Right cardiac atrium (tissue), 5 donors: Measurements from ENCODE around the gene CCDC102B. TPM values are rescaled to one million over a fixed set of nuclear protein-coding genes. Genes with fewer than 3 reads are reported as not detected.

Experiments
- ATAC-seq, 2 donors: fragments of 200-7000 bp; cut with Tn5 transposase; one replicate each; pipeline versions ENCODE4 v1.8.0 to v1.9.1; 2020; ENCODE audit warnings: moderate library complexity in 2 of 2, mild to moderate bottlenecking in 1 of 2
- DNase-seq, 3 donors: peaks; one replicate each; pipeline ENCODE4 v3.0.0-alpha.2; 2020
- H3K27ac ChIP-seq: one replicate; pipeline ENCODE4 v1.5.1; 2013; ENCODE audit warnings: mild to moderate bottlenecking, low read length, control low read depth, moderate library complexity
- H3K27me3 ChIP-seq: one replicate; pipeline ENCODE4 v1.6.1; 2013; ENCODE audit not compliant: control insufficient read depth, insufficient read depth
- H3K4me1 ChIP-seq: one replicate; pipeline ENCODE4 v1.6.1; 2013; ENCODE audit warnings: low read length; ENCODE audit not compliant: control insufficient read depth, insufficient read depth
- H3K4me3 ChIP-seq: one replicate; pipeline ENCODE4 v1.5.1; 2013; ENCODE audit warnings: low read length, control low read depth
- H3K9me3 ChIP-seq: one replicate; pipeline ENCODE4 v1.6.1; 2013; ENCODE audit warnings: low read length; ENCODE audit not compliant: control insufficient read depth
- WGBS: extraction: QIAGEN DNeasy Blood & Tissue Kit; methylation state at CpG from one replicate; pipeline ENCODE4 v1.1.7; 2013; 5-methylcytosine and 5-hydroxymethylcytosine counted together
- intact Hi-C, 4 donors: fragments of 100-400 bp; cut with DNase I; formaldehyde crosslinking; loops; one replicate each; pipeline versions ENCODE4 v1.11.0 to v1.14.0; 2022 to 2023
- polyA plus RNA-seq: library from polyadenylated mRNA; stranded (reverse); fragments of 200-250 nt; gene quantifications from one replicate; pipeline ENCODE4 v1.2.3, GENCODE V29; 2013
- total RNA-seq, 4 donors: library from RNA; stranded (reverse); fragmentation: NEBNext Ultra II Directional; extraction: Animal tissue kit (Norgen Biotek cat#: 25700); gene quantifications; one replicate each; pipeline ENCODE4 v1.2.1, GENCODE V29; 2021
- donor health status: healthy with polysubstance abuse.
- donor health status: DM: no; HTN: yes; CAD: no.
- donor health status: DM: no; HTN: no; CAD: no.
- donor health status: DM: no; HTN: yes; CAD: no; lungs with severe emphysema.
- donor health status: DM: yes; HTN: yes; CAD: no.

Gene CCDC102B
- total and polyA plus RNA-seq, 5 donors: 5.8 to 10.8 (median 10.4) TPM

DNA sequence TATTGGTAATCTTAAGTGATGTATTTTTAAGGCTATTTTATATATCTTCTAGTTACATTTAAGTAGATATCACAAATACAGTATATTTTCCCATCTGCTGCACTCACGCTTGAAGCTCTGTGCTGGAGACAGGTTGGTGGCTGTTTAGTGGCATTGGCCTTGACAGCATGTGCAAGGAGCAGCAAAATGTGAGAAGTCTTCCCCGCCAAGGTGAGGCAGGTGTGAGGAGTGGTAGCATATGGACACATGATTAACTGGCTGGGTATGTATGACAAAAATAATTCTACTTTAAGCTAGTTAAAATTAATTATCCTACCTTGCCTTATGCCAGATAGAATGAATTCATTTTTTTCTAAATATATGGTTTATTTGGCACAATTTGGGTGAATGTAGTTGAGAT is 117.2 kb downstream of the CCDC102B start:
- intact Hi-C loops: no loop called here
- no peak overlapping the region for H3K27ac ChIP-seq
- ATAC-seq: no peak
- DNase-seq: no peak
- no peak overlapping the region for H3K4me3 ChIP-seq
- no peaks in the 10 kb centered on the region for H3K4me1 ChIP-seq
- no peaks in the 10 kb centered on the region for H3K27me3 ChIP-seq
- 93% methylated on average over 2 of the region's 2 CpGs for WGBS
- H3K9me3 ChIP-seq: no peaks in the 10 kb centered on the region

DNA sequence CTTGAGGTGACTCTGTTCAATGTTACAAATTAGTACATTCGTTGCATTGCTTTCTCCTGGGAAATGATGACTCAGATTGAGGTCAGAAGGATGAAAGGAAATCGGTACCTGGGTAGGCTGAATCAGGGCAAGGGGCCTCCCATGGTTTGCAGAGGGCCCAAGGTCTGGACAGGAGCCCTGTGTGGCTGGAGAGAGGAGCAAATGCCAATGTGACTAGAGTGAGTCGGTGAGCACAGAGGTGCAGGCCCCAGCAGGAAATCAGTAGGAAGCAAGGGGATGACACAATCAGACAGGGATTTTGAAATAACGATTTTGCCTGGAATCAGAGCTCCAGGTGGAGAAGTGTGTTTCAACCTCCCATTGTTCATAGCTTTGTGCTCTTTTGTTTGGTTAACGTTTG is 118.9 kb downstream of the CCDC102B start:
- no peaks in the 10 kb centered on the region for H3K9me3 ChIP-seq
- intact Hi-C loops: no loop called here
- DNase-seq (no peak), ATAC-seq (no peak)
- H3K4me1 ChIP-seq: no peaks in the 10 kb centered on the region
- H3K27me3 ChIP-seq: no peaks in the 10 kb centered on the region
- H3K4me3 ChIP-seq: no peak overlapping the region
- H3K27ac ChIP-seq: no peak overlapping the region
- 66% methylated on average over 5 of the region's 5 CpGs for WGBS

DNA sequence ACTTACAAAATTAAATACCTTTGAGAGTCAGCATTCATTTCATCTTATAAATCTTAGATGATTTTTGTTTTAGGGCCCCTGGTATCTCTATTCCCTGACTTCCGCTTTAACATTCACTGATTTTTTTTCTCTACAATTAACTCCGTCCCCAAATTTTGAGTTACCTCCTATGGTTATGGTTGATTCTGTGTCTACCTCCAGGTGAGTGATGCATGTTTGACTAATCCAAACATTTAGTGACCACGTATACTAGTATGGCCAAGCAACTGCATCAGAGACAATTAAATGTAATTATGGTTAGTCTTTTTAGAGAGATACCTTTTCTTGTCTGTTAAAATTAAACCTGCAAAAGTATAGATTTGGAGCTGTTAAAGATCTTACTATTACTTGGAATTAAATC is 120.3 kb downstream of the CCDC102B start:
- DNase-seq (no peak), ATAC-seq (no peak)
- Histone ChIP-seq H3K27ac (no peak overlapping the region), H3K27me3 (no peaks in the 10 kb centered on the region), H3K9me3 (no peaks in the 10 kb centered on the region), H3K4me3 (no peak overlapping the region), H3K4me1 (no peaks in the 10 kb centered on the region)
- WGBS: 96% methylated on average over 3 of the region's 3 CpGs
- intact Hi-C loops: no loop called here

DNA sequence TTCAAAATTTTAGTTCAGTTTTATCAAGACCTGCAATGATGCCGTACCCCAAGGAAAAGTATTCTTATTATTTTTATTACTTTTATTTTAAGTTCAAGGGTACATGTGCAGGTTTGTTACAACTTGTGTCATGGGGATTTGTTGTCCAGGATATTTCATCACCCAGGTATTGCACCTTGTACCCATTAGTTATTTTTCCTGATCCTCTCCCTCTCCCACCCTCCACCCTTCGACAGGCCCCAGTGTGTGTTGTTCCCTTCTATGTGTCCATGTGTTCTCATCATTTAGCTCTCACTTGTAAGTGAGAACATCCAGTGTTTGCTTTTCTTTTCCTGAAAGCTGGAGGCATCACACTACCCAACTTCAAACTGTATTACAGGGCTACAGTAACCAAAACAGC is 122.0 kb downstream of the CCDC102B start:
- no peak overlapping the region for H3K4me3 ChIP-seq
- H3K27me3 ChIP-seq: no peaks in the 10 kb centered on the region
- H3K4me1 ChIP-seq: no peaks in the 10 kb centered on the region
- H3K9me3 ChIP-seq: no peaks in the 10 kb centered on the region
- no peak for DNase-seq
- WGBS: 88% methylated on average over 2 of the region's 2 CpGs
- H3K27ac ChIP-seq: no peak overlapping the region
- intact Hi-C loops: no loop called here
- no peak for ATAC-seq

DNA sequence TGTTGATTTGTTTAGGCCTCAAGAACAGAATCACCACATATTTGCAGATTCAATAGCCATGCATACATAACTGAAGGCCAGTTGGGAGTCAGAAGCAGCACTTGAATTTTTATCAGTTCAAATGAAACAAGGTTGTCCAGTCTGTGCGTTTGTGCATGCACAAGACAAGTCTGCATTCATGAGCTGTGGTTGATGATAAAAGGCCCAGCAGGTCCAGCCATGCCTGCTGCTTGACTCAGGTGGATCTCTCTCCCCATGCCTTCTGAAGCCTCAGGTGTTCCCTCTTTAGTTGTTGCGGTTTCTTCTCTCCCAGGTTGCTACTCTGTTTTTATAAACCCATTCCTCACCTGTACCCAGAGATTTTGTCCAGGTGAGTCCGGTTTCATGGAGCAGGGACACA is 124.5 kb downstream of the CCDC102B start:
- intact Hi-C loops: no loop called here

DNA sequence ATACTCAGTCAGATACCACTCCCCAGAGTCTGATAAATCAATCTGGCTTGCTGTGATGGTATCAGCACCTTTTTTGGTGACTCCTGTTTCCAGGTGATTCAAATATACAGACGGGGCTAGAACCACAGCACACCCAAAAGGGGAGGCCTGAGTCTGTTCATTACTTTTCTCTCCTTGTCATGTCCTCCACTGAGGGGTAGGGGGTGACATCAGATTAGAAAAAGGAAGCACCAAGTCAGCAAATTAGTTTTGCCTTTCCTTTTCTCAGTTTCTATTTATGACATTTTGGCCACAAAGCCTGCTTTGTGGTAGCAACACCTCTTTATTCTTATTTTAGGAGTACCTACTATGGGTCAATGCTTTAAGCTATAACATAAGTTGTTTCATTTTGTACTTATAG is 127.4 kb downstream of the CCDC102B start:
- peak in 1 of 2 donors; percentile 26 for ATAC-seq

More for the DNA sequence above, 124.5 kb downstream of the CCDC102B start:
- H3K4me3 ChIP-seq: no peak overlapping the region
- H3K9me3 ChIP-seq: no peaks in the 10 kb centered on the region
- no peak for DNase-seq
- no peaks in the 10 kb centered on the region for H3K4me1 ChIP-seq
- H3K27me3 ChIP-seq: no peaks in the 10 kb centered on the region
- 74% methylated on average over 3 of the region's 3 CpGs for WGBS
- H3K27ac ChIP-seq: no peak overlapping the region
- ATAC-seq: no peak

DNA sequence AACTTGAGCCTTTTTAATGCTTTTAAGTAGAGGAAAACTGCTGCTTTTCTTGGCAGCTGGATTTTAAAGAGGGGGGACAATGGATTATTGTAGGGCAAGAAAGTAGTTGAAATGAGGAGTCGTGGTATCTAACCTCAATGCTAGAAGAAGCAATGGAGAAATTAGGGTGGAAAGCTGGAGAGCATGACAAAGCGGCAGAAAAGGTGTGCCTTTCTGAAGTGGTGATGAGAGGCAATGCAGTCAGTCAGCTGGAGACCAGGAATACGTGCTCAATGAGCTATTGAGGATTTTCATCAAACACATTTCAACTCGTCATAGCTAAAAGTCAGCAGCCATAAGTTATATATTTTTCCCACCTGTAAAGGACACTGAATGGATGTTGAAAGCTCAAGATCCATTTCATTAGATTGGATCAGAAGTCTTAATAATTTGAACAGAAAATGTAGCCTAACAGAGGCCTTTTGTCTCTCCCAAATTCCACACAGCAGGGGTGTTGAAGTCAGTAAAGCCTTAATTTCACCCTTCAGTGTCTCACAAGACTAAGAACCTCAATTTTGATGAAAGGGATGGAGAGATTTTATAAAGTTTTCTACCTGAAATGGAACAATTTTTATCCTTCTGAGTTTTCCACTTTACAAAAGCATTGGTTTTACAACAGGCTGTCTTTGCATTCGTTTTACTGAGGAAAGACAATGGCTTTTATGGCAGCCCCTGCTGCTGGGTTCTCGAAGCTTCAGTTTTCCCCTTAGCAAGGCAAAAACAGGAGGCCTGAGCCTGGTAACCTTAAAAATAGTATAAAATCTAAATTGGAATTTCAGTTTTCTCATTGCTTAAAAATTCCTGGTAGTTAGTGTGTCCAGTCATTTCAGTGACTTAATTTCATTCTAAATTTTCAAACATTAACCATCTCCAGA is 131.1 kb downstream of the CCDC102B start:
- no peak for ATAC-seq
- WGBS: 76% methylated on average over 6 of the region's 6 CpGs
- intact Hi-C loops: no loop called here
- DNase-seq: no peak
- Histone ChIP-seq H3K9me3 (no peaks in the 10 kb centered on the region), H3K4me1 (no peaks in the 10 kb centered on the region), H3K27me3 (no peaks in the 10 kb centered on the region), H3K4me3 (no peak overlapping the region), H3K27ac (no peak overlapping the region)

More for the DNA sequence above, 127.4 kb downstream of the CCDC102B start:
- 17% methylated on average over 1 of the region's 1 CpG for WGBS
- DNase-seq: no peak
- no peaks in the 10 kb centered on the region for H3K4me1 ChIP-seq
- no peak overlapping the region for H3K27ac ChIP-seq
- intact Hi-C loops: no loop called here
- H3K4me3 ChIP-seq: no peak overlapping the region
- no peaks in the 10 kb centered on the region for H3K9me3 ChIP-seq
- no peaks in the 10 kb centered on the region for H3K27me3 ChIP-seq

DNA sequence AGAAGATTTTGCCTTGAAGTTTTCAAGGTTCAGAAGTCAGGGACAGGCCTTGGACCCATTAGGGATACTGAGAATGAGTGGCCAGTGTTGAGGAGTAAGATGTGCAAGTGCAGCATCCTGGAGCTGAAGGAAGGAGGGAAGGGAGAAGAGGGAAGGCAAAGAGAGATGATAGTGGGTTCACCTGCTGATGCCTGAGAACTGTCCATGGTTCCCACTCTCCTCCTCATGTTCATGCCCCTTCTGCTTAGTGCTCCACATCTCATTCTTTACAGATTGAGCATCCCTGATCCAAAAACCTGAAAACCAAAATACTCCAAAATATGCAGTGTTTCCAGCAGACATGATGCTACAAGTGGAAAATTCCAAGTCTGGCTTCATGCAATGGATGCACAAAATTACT is 137.8 kb downstream of the CCDC102B start:
- H3K27me3 ChIP-seq: no peaks in the 10 kb centered on the region
- intact Hi-C loops: no loop called here
- ATAC-seq (no peak), DNase-seq (no peak)
- H3K27ac ChIP-seq: no peak overlapping the region
- H3K9me3 ChIP-seq: no peaks in the 10 kb centered on the region
- no peak overlapping the region for H3K4me3 ChIP-seq
- H3K4me1 ChIP-seq: no peaks in the 10 kb centered on the region

DNA sequence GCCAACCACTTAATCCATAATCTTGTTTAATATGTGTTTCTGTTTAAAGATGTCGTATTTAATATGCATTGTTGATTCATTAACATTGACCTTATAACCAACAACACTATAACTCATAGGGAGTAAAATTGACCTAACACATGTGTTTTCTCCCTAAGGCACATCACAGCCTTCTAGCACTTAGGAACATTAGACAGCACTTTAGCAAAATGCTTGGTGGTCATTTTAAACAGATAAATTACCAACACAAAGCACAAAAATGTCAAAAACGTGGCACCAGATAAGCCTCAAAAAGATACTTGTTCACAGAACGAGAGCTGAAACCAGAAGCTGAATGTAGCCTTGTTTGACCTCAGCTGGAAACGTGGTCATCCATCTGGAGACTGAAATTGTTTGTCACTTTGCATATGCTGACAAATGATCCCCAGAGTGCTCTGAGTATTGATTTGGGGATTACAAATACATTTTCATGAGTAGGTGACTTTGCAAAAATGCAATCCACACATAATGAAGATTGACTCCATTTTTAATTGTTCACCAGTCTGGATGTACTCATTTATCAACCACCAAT is 139.2 kb downstream of the CCDC102B start:
- H3K27ac ChIP-seq: no peak overlapping the region
- no peak for DNase-seq
- intact Hi-C loops: no loop called here
- H3K9me3 ChIP-seq: no peaks in the 10 kb centered on the region
- 43% methylated on average over 4 of the region's 4 CpGs for WGBS
- no peaks in the 10 kb centered on the region for H3K4me1 ChIP-seq
- H3K27me3 ChIP-seq: no peaks in the 10 kb centered on the region
- H3K4me3 ChIP-seq: no peak overlapping the region
- no peak for ATAC-seq

DNA sequence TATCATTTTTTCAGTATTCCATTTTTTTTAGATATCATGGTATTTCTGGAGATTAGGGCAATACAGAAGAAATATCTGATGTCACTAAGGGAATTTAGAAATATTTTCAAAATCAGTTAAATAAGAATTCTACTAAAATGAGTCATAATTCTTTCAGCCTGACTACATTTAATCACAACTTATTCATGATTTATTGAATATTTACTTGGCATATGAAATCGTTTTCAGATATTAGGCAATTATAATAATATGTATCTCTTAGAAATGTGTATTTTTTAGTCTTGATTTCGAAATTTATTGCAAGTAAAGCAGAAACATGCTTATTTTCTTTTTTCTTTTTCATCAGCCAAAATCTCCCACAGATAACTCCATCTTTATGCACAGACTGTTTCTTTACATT is 142.2 kb downstream of the CCDC102B start:
- H3K9me3 ChIP-seq: no peaks in the 10 kb centered on the region
- peaks cover 2% of the 10 kb centered on the region for H3K4me1 ChIP-seq
- no peak for DNase-seq
- no peak overlapping the region for H3K4me3 ChIP-seq
- H3K27ac ChIP-seq: no peak overlapping the region
- H3K27me3 ChIP-seq: no peaks in the 10 kb centered on the region
- ATAC-seq: no peak
- intact Hi-C loops: no loop called here
- WGBS: 55% methylated on average over 2 of the region's 2 CpGs

DNA sequence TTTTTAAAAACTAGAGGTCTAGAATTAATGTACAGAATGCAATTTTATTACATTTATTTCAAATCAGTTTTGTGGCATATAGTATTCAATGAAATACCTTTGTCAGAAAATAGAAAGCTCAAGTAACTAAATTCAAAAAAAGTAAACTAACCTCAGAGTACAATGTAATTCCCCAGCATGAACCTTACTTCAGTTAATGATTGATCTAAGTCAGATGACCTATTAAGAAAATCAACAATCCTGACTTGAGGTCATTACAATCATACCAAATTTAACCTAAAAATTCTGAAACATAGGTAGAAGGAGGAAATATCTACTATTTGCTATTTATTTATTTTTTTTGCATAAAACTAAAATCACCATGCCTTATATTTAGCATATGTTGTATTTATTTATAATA is 142.9 kb downstream of the CCDC102B start:
- Histone ChIP-seq H3K27me3 (no peaks in the 10 kb centered on the region), H3K4me3 (no peak overlapping the region), H3K9me3 (no peaks in the 10 kb centered on the region), H3K27ac (no peak overlapping the region), H3K4me1 (peaks cover 2% of the 10 kb centered on the region)
- DNase-seq (no peak), ATAC-seq (no peak)
- intact Hi-C loops: no loop called here
